GM13976 (cell line): ENCODE measurements around the gene ZNF440.
"Not testable (repeated sequence)": the region's sequence is repeated elsewhere in the genome, so short reads cannot be mapped to it uniquely, and the experiment has no call there.

Source experiments
- DNase-seq: peaks from one replicate; pipeline ENCODE4 v3.0.0; 2012; ENCODE audit warnings: low spot score
- in situ Hi-C: fragments of 300-500 bp; cut with MboI; formaldehyde crosslinking; loops from one replicate; pipeline ENCODE4 v1.12.0; 2022; ENCODE audit warnings: low sequenced_read_pairs, mixed read lengths, inconsistent platforms; ENCODE audit not compliant: unreplicated experiment
- TF ChIP-seq, protein P1 (sequence below): IDR thresholded peaks from 2 replicates; pipeline ENCODE4 v1.5.1; 2012; ENCODE audit warnings: borderline replicate concordance, mild to moderate bottlenecking; ENCODE audit not compliant: insufficient read depth; ENCODE audit errors: extremely low read depth, missing control alignments, control extremely low read depth

ZNF440 gene

GRCh38 chr19:11873762-11874161, 59.7 kb downstream of the ZNF440 start:
- in situ Hi-C loops = no loop called here
- TF ChIP-seq, protein P1, sequence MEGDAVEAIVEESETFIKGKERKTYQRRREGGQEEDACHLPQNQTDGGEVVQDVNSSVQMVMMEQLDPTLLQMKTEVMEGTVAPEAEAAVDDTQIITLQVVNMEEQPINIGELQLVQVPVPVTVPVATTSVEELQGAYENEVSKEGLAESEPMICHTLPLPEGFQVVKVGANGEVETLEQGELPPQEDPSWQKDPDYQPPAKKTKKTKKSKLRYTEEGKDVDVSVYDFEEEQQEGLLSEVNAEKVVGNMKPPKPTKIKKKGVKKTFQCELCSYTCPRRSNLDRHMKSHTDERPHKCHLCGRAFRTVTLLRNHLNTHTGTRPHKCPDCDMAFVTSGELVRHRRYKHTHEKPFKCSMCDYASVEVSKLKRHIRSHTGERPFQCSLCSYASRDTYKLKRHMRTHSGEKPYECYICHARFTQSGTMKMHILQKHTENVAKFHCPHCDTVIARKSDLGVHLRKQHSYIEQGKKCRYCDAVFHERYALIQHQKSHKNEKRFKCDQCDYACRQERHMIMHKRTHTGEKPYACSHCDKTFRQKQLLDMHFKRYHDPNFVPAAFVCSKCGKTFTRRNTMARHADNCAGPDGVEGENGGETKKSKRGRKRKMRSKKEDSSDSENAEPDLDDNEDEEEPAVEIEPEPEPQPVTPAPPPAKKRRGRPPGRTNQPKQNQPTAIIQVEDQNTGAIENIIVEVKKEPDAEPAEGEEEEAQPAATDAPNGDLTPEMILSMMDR = no peak
- no peak for DNase-seq

DNA sequence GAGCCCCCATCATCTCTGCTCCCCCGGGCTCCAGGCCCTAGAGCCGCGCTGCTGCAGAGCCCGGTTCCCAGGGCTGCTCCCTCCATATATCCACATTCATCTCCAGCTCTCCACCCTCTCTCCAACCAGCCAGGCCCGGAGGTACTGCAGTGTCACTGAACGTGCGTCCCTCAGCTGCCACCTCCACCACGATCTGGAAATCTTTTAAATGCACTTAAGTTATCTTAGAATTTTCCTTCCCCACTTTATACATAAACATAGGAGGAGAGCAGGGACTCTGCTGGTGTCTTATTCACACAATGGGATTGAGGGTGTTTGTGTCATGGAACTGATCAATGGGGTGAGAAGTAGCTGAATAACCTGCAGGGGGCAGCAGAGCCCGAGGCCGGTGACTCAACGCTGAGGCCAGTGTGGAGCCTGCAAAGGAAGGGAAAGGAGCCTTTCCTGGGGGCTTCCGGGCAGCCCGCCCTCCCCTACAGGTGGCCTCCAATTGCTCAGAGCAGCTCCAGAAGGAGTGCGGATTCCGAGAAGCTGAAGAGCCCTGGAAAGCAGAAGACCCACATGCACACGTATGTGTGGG, 65.7 kb downstream of the ZNF440 start:
- DNase-seq, in situ Hi-C loops: not testable (repeated sequence)

DNA sequence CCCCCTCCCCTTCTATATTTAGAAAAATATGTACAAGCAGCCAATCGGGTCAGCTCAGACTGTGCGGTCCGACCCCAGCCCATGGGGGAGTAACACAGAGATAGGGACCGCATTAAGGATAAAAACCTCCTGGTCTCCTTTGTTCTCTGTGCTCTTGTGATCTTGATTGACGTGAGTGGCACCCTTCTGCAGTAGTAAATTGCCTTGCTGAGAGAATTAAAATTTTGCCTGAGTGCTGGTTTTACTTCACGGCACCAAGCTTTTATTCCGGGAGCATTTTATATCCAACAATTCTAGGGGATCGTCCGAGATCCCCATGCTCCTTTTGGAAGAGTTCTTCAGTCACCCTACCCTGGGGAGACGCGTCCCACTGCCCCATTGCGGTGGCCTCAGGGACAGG, 66.5 kb downstream of the ZNF440 start:
- TF ChIP-seq, protein P1 = no peak
- in situ Hi-C loops = no loop called here
- DNase-seq = no peak

- DNase-seq = peak; percentile 73
- in situ Hi-C loops = no loop called here
- TF ChIP-seq, protein P1 = peak; percentile 40
Observed at GRCh38 chr19:11881151-11881800, 67.2 kb downstream of the ZNF440 start.

DNA sequence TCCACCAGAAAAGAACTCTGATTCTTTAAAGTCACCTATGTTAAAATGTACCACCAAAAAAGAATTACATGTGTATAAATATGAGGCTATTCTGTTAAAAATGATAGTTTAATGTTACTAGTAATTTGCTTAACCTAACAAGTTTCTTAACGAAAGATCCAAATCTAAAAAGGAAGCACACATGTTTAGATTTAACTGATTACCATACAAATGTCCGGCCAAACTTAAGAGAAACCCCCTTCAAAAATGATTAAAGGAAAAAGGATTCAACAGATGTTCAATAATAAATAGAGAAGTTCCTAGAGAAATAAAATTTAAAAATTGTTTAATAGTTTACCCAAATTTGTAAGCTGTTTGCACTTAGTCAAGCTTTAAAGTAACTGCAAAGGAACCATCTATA, 68.5 kb downstream of the ZNF440 start:
- DNase-seq = no peak
- TF ChIP-seq, protein P1 = no peak
- in situ Hi-C loops = no loop called here
